Astrocyte of the cerebellum (primary cell): ENCODE data around the gene RASA4.
"Not testable (repeated sequence)": the region's sequence is repeated elsewhere in the genome, so short reads cannot be mapped to it uniquely, and the experiment has no call there.

ENCODE experiments used
- DNase-seq: peaks from one replicate; pipeline ENCODE4 v3.0.0-alpha.2; 2011; ENCODE audit warnings: low read depth
- H3K4me3 ChIP-seq: 2 replicates; pipeline ENCODE4 v1.5.1; 2011; ENCODE audit warnings: mild to moderate bottlenecking, low read depth, low read length, moderate library complexity
- in situ Hi-C: cut with HindIII; loops from 2 replicates; pipeline ENCODE4 v1.10.0; 2017; ENCODE audit warnings: low sequenced_read_pairs

RASA4 gene

DNA sequence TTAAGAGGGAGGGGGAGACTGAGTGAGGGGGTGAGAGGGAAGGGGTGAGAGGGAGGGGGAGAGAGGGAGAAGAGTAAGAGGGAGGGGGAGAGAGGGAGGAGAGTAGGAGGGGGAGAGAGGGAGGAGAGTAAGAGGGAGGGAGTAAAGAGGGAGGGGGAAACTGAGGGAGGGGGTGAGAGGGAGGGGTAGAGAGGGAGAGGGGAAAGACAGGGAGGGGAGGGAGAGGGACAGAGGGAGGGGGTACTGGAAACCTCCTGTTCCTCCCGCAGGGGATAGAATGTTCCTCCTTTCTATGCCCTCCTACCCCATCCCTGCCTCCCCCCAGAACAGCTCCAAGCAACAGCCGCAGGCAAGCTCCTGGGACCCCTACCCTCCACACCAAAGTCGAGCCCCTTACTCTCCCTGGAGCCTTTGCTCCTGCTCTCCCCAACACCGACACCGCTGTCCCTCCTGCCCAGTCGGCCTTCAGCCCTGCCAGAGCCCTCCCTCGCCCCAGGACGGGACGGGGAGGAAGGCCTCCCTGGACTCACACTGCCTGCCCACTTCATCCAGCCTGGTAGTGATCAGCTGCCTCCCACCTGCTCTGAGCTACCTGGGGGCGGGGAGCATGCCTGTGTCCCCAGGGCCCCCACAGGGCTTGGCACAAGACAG lies 4.8 kb downstream of the RASA4 start:
- H3K4me3 ChIP-seq, in situ Hi-C loops, DNase-seq: not testable (repeated sequence)

GRCh38 chr7:102611013-102611674 lies 5.4 kb downstream of the RASA4 start:
- in situ Hi-C loops, DNase-seq, H3K4me3 ChIP-seq: not testable (repeated sequence)

- DNase-seq, H3K4me3 ChIP-seq, in situ Hi-C loops: not testable (repeated sequence)
Measured at GRCh38 chr7:102610441-102610840, 6.1 kb downstream of the RASA4 start.

DNA sequence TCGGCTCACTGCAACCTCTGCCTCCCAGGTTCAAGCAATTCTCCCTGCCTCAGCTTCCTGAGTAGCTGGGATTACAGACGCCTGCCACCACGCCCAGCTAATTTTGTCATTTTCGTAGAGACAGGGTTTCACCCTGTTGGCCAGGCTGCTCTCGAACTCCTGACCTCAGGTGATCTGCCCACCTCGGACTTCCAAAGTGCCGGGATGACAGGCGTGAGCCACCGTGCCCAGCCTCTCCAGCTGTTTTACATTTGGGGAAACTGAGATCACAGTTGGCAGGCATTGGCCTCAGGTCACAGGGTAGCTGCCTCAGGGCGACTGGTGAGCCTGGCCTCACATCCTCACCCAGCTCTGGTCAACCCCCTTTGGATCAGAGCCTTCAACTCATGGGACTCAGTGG lies 6.8 kb downstream of the RASA4 start:
- in situ Hi-C loops, DNase-seq, H3K4me3 ChIP-seq: not testable (repeated sequence)

DNA sequence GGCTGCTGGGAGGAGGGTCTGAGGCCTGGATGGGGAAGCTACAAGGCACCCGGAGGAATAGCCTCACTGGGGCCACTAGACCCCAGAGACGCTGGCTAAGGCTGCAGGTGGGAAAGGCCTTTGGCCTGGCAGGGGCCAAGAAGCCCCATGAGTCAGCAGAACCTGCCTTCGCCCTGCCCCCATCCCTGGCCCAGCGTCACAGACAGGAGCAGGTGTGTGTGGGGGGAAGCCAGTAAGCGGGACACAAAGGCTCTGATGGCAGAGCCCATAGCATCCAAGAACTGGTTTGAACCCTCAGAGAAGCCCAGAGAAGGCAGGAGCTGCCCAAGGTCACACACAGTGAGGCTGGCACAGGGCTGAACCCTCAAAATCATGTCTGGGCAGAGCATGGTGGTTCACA lies 9.7 kb downstream of the RASA4 start:
- H3K4me3 ChIP-seq, in situ Hi-C loops, DNase-seq: not testable (repeated sequence)

DNA sequence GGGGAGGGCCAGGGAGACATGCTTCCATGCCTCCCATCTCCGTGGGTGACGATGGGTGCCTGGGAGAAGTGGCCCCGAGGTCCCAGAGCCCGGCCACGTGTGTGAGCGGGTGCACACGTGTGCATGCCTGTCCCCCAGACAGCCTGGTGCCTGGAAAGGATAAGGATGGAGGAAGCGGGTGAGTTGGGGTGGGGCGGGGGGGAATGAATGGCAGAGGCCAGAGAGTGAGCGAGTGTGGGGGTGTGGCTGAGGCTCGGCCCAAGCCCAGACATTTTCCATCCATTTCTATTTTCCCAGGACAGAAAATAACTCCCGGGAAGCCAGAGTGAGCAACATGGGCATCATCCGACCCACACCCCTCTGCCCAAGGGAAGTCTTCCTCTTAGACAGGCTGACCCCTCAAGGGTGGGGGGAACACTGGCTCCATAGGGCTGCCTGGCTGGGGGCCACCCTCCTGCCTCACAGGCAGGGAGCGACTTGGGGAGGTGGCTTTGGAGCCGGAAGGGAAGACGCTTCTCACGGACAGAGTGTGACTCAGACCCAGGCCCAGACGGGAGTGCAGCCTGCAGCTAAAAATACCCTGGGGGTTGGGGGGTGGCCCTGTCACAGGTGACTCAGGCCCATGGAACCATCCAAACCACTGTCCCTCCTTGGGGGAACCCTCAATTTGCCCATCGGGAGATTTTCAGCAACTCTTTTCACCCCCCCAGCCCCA lies 12.0 kb downstream of the RASA4 start:
- H3K4me3 ChIP-seq, DNase-seq, in situ Hi-C loops: not testable (repeated sequence)

GRCh38 chr7:102602317-102602716 lies 14.2 kb downstream of the RASA4 start:
- in situ Hi-C loops, H3K4me3 ChIP-seq, DNase-seq: not testable (repeated sequence)

DNA sequence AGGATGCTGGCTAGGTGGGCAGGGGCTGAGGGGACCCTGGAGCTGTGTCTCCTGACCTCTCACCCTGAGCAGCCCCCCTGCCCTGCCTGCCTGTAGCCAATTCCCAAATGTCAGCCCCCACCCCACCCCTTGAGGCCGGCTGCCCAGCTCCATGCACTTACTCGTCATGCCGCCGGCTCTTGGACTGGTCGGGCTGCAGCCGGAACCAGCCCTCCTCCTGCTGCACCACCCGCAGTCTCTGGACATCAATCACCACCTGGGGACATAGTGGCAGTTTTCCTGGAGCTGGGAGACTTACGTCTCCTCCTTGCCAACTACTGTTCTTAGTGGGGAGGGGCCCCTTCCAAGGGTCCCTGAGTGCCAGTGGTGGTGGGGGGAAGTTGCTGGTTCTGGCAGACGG lies 16.9 kb downstream of the RASA4 start:
- in situ Hi-C loops, DNase-seq, H3K4me3 ChIP-seq: not testable (repeated sequence)

DNA sequence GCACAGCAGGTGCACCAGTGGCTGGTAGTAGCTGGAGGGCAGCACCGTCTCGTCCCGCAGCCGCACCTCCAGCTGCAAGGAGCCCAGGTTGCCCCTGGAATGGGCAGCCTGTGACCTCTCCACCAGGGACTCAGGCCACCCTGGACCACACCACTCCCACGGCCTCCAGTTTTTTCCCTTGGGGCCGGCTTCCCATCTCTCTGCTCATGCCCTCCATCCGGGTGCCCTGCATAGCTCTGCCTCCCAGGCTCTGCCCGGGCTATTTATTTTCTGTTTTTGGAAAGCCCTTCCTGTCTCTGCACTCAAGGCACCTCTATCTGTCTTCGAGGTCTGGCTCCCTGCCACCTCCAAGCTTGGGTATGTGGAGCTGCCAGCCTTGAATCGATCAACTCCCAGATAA lies 20.5 kb downstream of the RASA4 start:
- H3K4me3 ChIP-seq, in situ Hi-C loops, DNase-seq: not testable (repeated sequence)

DNA sequence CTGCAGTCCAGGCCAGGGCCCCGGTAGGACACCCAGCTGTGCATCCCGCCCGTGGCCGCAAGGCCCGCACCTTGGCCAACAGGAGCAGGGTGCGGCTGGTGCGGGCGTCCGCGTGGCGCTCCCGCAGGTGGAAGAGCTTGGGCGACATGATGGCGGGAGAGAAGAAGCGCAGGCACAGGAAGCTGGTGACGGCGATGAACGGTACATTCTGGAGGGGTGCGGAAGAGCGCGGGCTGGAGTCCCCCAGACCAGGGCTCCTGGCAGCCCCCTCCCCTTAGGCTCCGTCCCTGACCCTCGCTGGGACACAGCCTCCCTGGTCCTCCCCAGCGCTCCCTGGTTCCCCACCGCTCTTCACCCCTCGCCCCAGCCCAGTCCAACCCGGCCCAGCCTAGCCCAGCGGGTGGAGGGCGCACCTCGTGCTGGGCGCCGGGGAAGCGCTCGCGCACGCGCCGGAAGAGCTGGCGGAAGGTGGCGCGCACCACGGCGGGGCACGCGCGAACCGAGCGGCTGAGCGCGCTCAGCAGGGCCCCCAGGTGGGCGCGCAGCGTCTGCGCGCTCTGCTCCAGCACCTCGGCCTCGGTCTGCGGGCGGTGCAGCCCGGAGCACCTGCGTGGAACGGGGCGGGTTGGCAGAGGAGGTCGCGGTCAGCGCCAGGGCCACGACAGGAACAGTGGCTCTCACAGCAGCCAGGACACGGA lies 22.8 kb downstream of the RASA4 start:
- DNase-seq, H3K4me3 ChIP-seq, in situ Hi-C loops: not testable (repeated sequence)

DNA sequence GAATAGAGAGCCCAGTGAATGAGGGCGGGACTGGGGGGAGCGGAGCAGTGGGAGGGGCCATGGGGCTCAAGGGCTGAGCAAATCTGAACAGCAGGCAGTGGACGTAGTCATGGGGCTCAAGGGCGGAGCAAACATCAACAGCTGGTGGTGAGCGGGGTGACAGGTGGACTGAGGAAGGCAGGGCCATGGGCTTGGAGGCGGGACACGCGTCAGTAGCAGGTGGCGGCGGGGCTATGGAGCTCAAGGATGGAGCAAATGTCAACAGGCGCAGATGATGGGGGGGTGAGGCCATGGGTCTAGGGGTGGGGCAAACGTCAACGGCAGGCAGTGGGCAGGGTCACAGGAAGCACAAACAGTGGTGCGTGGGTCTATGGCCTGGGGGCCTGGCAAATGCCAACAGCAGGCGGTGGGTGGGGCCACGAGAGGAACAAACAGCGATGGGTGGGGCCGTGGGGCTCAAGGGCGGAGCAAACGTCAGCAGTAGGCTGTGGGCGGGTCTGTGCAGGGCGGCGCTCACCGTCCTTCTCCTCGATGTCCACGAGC lies 24.0 kb downstream of the RASA4 start:
- H3K4me3 ChIP-seq, DNase-seq, in situ Hi-C loops: not testable (repeated sequence)

- H3K4me3 ChIP-seq, in situ Hi-C loops, DNase-seq: not testable (repeated sequence)
Measured at GRCh38 chr7:102589857-102590256, 26.7 kb downstream of the RASA4 start.

GRCh38 chr7:102583495-102583894 lies 33.1 kb downstream of the RASA4 start:
- in situ Hi-C loops, H3K4me3 ChIP-seq, DNase-seq: not testable (repeated sequence)

DNA sequence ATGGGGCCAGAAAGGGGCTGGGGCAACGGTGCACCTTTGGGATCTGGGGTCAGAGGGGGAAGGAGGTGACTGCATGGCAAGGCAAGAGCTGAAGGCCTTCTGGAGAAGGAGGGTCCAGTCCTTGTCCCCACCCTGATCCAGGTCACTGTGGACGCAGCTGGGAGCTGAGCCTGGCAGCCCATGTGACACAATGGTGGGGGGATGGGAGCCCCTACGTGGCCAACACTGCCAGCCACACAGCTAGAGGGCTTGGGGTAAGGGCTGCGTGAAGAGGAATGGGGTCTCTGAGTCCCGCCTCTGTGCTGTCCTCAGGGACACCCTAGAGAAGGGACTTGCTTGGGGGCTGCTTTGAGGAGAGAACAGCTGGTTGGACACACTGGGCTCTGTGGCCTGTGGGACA lies 34.8 kb downstream of the RASA4 start:
- DNase-seq, H3K4me3 ChIP-seq, in situ Hi-C loops: not testable (repeated sequence)

DNA sequence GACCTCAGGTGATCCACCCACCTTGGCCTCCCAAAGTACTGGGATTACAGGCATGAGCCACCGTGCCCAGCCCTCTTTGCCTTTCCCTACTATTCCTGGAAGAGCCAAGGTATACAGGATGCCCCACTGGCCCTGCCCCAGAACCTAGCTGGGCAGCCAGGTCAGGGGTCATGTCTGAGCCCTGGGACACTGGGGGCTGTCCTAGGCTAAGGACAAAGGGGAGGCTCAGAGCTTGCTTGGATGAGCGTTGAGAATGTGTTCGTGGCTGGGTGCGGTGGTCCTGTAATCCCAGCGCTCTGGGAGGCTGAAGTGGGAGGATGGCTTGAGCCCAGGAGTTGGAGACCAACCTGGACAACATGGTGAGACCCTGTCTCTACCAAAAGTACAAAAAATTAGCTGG lies 38.1 kb downstream of the RASA4 start:
- DNase-seq, H3K4me3 ChIP-seq, in situ Hi-C loops: not testable (repeated sequence)

DNA sequence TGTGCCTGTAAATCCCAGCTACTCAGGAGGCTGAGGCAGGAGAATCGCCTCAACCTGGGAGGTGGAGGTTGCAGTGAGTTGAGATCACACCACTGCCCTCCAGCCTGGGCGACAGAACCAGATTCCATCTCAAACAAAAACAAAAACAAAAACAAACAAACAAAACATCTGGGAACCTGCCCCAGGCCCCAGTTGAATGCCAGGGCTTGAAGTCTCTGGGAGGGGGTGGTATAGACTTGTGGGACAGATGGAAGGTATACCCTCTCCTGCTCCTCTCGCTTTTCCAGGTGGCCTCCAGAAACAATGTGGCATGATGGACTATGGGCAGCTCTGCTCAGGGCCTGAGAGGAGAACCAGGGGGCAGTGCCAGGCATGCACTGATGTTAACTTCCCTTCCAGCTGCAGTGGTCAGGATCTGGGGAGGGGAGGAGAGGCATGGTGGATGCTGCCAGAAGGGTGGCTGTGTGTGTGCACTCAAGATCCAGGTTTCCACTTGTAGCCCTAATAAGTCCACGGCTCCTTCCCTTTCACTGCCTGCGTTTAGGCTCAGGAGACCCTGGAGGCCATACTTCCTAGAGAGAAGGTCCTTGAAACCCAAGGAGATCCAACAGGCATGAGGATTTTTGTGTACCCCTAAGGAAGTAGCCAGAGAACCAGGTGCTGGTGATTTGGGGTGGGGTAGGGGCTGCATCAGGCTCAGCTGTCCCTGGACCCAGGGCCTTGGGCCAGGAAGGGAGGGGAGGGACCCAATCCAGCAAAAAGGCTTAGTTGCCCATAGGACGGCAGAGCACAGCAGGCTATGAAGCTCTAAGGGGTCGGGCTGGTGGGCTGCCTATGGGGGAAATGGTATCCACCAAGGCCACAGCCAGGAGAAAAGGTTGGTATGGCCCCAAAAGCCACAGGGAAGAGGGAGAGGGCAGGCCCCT lies 39.0 kb downstream of the RASA4 start:
- in situ Hi-C loops, DNase-seq: not testable (repeated sequence)

More for the DNA sequence above, 39.0 kb downstream of the RASA4 start:
- H3K4me3 ChIP-seq: not testable (repeated sequence)
